A673 (cell line): ENCODE measurements around the gene IL4R. TPM values are rescaled to one million over a fixed set of nuclear protein-coding genes. Genes with fewer than 3 reads are reported as not detected.

Source experiments
- BruUV-seq: library from RNA; stranded (reverse); fragments of 400-500 nt; replicated peaks from 2 replicates; lab custom pipeline; 2021; lab: Mats Ljungman, UMichigan
- CTCF ChIA-PET: fragments of 300-600 bp; sonication (Branson Sonifier 250); formaldehyde crosslinking; loops from one replicate; lab custom pipeline; 2022; ENCODE audit warnings: antibody characterized with exemption; lab: Charles Lee
- POLR2A ChIA-PET: fragments of 300-600 bp; sonication (Branson Sonifier 250); formaldehyde crosslinking; loops from one replicate; lab custom pipeline; 2022; ENCODE audit warnings: antibody characterized with exemption; ENCODE audit not compliant: low non-redundant PET; lab: Charles Lee
- DNase-seq: peaks from one replicate; pipeline ENCODE4 v3.0.0-alpha.2; 2015; ENCODE audit warnings: low spot score
- H3K27ac ChIP-seq: fragments of 200-600 bp; sonication (generic); 2 replicates; pipeline ENCODE4 v1.5.1; 2016; ENCODE audit warnings: mixed run types, low read depth, mild to moderate bottlenecking, mixed read lengths, antibody characterized with exemption, low read length; ENCODE audit not compliant: poor library complexity, severe bottlenecking
- H3K27me3 ChIP-seq: fragments of 200-600 bp; sonication (generic); replicated peaks from 2 replicates; pipeline ENCODE4 v1.6.1; 2017; ENCODE audit warnings: mixed run types, low read depth, mild to moderate bottlenecking, mixed read lengths, antibody characterized with exemption, low read length; ENCODE audit not compliant: insufficient read depth, poor library complexity
- H3K36me3 ChIP-seq: fragments of 200-600 bp; sonication (generic); 2 replicates; pipeline ENCODE4 v1.6.1; 2016; ENCODE audit warnings: mixed run types, mild to moderate bottlenecking, mixed read lengths, antibody characterized with exemption, low read length; ENCODE audit not compliant: insufficient read depth, poor library complexity, severe bottlenecking
- H3K4me1 ChIP-seq: fragments of 200-600 bp; sonication (generic); 2 replicates; pipeline ENCODE4 v1.6.1; 2017; ENCODE audit warnings: mixed run types, mild to moderate bottlenecking, mixed read lengths, antibody characterized with exemption, low read length; ENCODE audit not compliant: insufficient read depth, poor library complexity, severe bottlenecking
- H3K4me3 ChIP-seq: fragments of 200-600 bp; sonication (generic); 2 replicates; pipeline ENCODE4 v1.5.1; 2016; ENCODE audit warnings: low read depth, mixed run types, mild to moderate bottlenecking, mixed read lengths, low read length; ENCODE audit not compliant: poor library complexity, severe bottlenecking
- H3K9me3 ChIP-seq: fragments of 200-600 bp; sonication (generic); 2 replicates; pipeline ENCODE4 v1.6.1; 2016; ENCODE audit warnings: mixed run types, low read depth, mild to moderate bottlenecking, mixed read lengths, antibody characterized with exemption, low read length; ENCODE audit not compliant: poor library complexity, severe bottlenecking
- CTCF ChIP-seq: fragments of 300-800, 200-600 bp; sonication (generic); conservative IDR thresholded peaks from 2 replicates; pipeline ENCODE4 v1.5.1; 2017; ENCODE audit warnings: low read depth, mild to moderate bottlenecking, antibody characterized with exemption, low read length, moderate library complexity, mixed read lengths
- EZH2 ChIP-seq: fragments of 200-600 bp; sonication (generic); IDR thresholded peaks from 2 replicates; pipeline ENCODE4 v1.6.1; 2017; ENCODE audit warnings: borderline replicate concordance, low read depth, mild to moderate bottlenecking, mixed read lengths, antibody characterized with exemption, low read length; ENCODE audit not compliant: poor library complexity, severe bottlenecking
- intact Hi-C: fragments of 100-400 bp; cut with micrococcal nuclease; formaldehyde crosslinking; loops from one replicate; pipeline ENCODE4 v1.10.0; 2022; ENCODE audit not compliant: unreplicated experiment
- total RNA-seq: library from RNA; stranded (reverse); gene quantifications from 2 replicates; pipeline ENCODE4 v1.2.3, GENCODE V29; 2021

The IL4R gene
- total RNA-seq, 1 experiment from 2014 or later: 22.9 TPM

GRCh38 chr16:27267037-27267677 is 46.6 kb upstream of the IL4R start:
- BruUV-seq: no TSS peak
- intact Hi-C loops: no loop called here
- peaks cover 8% of the 10 kb centered on the region for H3K4me1 ChIP-seq
- H3K36me3 ChIP-seq: no peaks in the 10 kb centered on the region
- H3K9me3 ChIP-seq: no peaks in the 10 kb centered on the region
- H3K4me3 ChIP-seq: no peak overlapping the region
- ChIA-PET CTCF (no interaction called here), POLR2A (no interaction called here)
- H3K27me3 ChIP-seq: no peaks in the 10 kb centered on the region
- no peak for DNase-seq
- no peak for TF ChIP-seq EZH2
- no peak for TF ChIP-seq CTCF
- H3K27ac ChIP-seq: no peak overlapping the region

GRCh38 chr16:27268376-27269299 is 45.1 kb upstream of the IL4R start, which contains the start of gene NSMCE1:
Gene NSMCE1, minus strand, starts transcription at chr16:27268772. Its CDS starts 11,202 bp downstream, at chr16:27257570.
- TF ChIP-seq CTCF: 0 out of 2 replicates have a peak, but pooled peaks have one; percentile 18
- TF ChIP-seq EZH2: no peak
- no peaks in the 10 kb centered on the region for H3K9me3 ChIP-seq
- intact Hi-C loops: no loop called here
- H3K27me3 ChIP-seq: no peaks in the 10 kb centered on the region
- peak; percentile 98 for DNase-seq
- peak within 1 kb of the TSS; percentile 76 for H3K27ac ChIP-seq
- POLR2A ChIA-PET: no interaction called here
- no peaks in the 10 kb centered on the region for H3K36me3 ChIP-seq
- H3K4me3 ChIP-seq: peak within 1 kb of the TSS; percentile 71
- peaks cover 8% of the 10 kb centered on the region for H3K4me1 ChIP-seq
- CTCF ChIA-PET: no interaction called here
- TSS peak; percentile 94 for BruUV-seq

- Histone ChIP-seq H3K4me3 (peak overlapping the region; percentile 71), H3K4me1 (peaks cover 8% of the 10 kb centered on the region), H3K27ac (peak overlapping the region; percentile 76), H3K36me3 (no peaks in the 10 kb centered on the region), H3K27me3 (no peaks in the 10 kb centered on the region), H3K9me3 (no peaks in the 10 kb centered on the region)
- no peak for TF ChIP-seq CTCF
- no peak for TF ChIP-seq EZH2
- ChIA-PET CTCF (no interaction called here), POLR2A (no interaction called here)
- intact Hi-C loops: no loop called here
- no peak for DNase-seq
- no TSS peak for BruUV-seq
Measured at GRCh38 chr16:27269300-27270150, 44.2 kb upstream of the IL4R start.
